ENCODE measurements around the gene ACOT12. TPM values are rescaled to one million over a fixed set of nuclear protein-coding genes. Genes with fewer than 3 reads are reported as not detected.

ACOT12 gene
- total RNA-seq, 4 donors from 2014 or later = 3.7 to 6.5 TPM; not detected in 2

DNA sequence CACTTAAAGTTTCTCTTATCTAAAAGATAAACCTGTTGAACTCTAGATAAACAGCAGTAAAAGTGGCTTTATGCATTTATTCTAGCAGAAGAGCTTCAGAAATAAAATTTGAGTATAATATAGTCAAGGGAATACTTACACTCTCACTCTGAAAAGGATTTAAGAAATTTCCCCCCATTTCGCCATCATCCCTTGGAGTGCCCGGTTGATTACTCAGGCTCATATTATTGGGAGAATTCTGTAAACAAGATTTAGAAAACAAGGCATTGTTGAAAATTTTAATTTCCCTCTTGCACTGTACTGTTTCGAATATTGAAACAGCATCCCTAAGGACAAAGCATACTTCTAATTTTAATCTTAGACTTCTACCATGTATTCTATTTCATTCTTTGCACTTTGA is 34.5 kb upstream of the ACOT12 start:
- no peak for DNase-seq
- H3K27ac ChIP-seq = no peak overlapping the region
- no peak overlapping the region for H3K4me3 ChIP-seq
- TF ChIP-seq, protein P1, sequence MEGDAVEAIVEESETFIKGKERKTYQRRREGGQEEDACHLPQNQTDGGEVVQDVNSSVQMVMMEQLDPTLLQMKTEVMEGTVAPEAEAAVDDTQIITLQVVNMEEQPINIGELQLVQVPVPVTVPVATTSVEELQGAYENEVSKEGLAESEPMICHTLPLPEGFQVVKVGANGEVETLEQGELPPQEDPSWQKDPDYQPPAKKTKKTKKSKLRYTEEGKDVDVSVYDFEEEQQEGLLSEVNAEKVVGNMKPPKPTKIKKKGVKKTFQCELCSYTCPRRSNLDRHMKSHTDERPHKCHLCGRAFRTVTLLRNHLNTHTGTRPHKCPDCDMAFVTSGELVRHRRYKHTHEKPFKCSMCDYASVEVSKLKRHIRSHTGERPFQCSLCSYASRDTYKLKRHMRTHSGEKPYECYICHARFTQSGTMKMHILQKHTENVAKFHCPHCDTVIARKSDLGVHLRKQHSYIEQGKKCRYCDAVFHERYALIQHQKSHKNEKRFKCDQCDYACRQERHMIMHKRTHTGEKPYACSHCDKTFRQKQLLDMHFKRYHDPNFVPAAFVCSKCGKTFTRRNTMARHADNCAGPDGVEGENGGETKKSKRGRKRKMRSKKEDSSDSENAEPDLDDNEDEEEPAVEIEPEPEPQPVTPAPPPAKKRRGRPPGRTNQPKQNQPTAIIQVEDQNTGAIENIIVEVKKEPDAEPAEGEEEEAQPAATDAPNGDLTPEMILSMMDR (IDR thresholded peaks at IDR 0.05) = no peak
- no peak for TF ChIP-seq POLR2A (IDR thresholded peaks at IDR 0.05)
- peaks cover 0 to 7% (median 0%) of the 10 kb centered on the region in 4 donors for H3K4me1 ChIP-seq
- H3K27me3 ChIP-seq = no peaks in the 10 kb centered on the region
- H3K9me3 ChIP-seq = no peaks in the 10 kb centered on the region
- no peaks in the 10 kb centered on the region for H3K36me3 ChIP-seq

DNA sequence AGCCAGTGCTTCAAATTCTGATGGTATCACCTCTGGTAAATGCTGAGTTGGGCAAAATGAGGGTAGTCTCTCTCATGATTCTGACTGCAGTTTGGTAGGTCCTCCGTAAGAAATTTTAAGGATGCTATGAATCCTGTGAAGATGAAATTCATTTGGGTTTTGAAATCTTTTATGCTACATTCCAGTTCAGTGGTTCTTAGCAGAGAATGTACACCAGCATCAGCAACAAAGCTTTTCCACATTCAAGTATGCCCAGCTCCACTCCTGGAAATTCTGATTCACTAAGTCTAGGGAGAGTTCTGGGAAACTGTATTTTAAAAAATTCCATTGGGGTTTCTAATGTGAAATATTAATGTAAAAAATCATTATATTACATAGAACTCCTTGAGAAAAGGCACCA is 33.6 kb upstream of the ACOT12 start:
- TF ChIP-seq, protein P1 (IDR thresholded peaks at IDR 0.05) = no peak
- no peak for TF ChIP-seq POLR2A (IDR thresholded peaks at IDR 0.05)
- H3K36me3 ChIP-seq = no peaks in the 10 kb centered on the region

DNA sequence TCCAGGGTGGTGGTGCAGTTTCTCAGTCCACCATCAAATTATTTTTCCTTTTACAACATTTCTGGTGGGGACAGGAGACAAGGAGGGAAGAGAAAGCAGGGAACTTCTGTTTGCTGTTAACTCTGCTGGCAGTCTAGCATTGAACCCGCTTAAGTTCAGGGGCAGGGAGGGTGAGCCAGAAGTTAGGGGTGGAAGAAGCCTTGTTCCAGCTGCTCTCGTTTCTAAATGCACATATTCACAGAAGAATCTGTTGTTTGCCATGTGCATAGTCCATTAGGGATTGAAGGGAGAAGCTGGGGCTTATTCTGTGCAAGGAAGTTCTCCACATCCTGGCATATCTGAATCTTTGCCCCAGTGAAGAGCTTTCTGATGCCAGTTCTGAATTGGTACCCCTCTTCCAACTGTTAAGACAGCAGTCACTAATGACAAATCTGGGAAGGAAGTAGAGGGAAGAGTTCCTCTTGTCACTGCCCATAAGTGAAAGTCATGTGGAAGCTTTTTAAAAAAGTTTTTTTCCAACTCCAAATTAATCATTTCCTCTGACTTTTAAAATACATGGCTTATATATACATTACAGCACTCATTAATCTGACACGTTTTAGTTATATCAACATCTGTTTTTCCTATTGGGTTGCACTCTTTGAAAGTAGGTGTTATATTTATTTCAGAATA is 32.6 kb upstream of the ACOT12 start:
- no peaks in the 10 kb centered on the region for H3K36me3 ChIP-seq
- no peak for TF ChIP-seq POLR2A (IDR thresholded peaks at IDR 0.05)
- TF ChIP-seq, protein P1 (IDR thresholded peaks at IDR 0.05) = no peak
- no peak overlapping the region for H3K4me3 ChIP-seq
- H3K27ac ChIP-seq = peak overlapping the region in 1 of 4 donors; percentile 15
- no peaks in the 10 kb centered on the region for H3K9me3 ChIP-seq
- H3K4me1 ChIP-seq = peaks cover 0 to 7% (median 0%) of the 10 kb centered on the region in 4 donors
- no peaks in the 10 kb centered on the region for H3K27me3 ChIP-seq
- no peak for DNase-seq

More for the DNA sequence above, 33.6 kb upstream of the ACOT12 start:
- H3K4me3 ChIP-seq = no peak overlapping the region
- H3K4me1 ChIP-seq = peaks cover 0 to 7% (median 0%) of the 10 kb centered on the region in 4 donors
- DNase-seq = no peak
- no peaks in the 10 kb centered on the region for H3K27me3 ChIP-seq
- no peak overlapping the region for H3K27ac ChIP-seq
- no peaks in the 10 kb centered on the region for H3K9me3 ChIP-seq

DNA sequence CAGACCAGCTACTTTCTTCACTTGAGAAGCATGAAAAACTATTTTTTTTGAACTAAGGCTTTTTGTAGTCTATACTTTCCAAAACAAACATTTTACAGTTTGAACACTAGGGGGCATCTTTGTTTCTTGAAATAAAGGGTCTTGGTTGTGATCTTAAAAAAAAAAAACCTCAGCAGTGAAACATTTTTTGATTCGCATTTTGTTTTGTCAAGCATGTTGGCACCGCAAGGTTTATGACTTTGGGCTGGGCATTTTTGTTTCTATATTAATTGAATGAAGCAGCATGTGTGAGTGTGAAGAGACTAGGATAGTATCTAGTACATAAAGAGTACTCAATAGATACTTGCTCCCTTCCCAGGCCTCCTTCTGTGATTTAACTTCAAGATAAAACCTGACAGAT is 31.6 kb upstream of the ACOT12 start:
- no peak for DNase-seq
- Histone ChIP-seq H3K4me1 (peaks cover 0 to 7% (median 0%) of the 10 kb centered on the region in 4 donors), H3K9me3 (no peaks in the 10 kb centered on the region), H3K27ac (peak overlapping the region in 1 of 4 donors; percentile 15), H3K36me3 (no peaks in the 10 kb centered on the region), H3K4me3 (no peak overlapping the region), H3K27me3 (no peaks in the 10 kb centered on the region)
- no peak for TF ChIP-seq POLR2A (IDR thresholded peaks at IDR 0.05)
- TF ChIP-seq, protein P1 (IDR thresholded peaks at IDR 0.05) = peak; percentile 27 to 81 (median 60)

DNA sequence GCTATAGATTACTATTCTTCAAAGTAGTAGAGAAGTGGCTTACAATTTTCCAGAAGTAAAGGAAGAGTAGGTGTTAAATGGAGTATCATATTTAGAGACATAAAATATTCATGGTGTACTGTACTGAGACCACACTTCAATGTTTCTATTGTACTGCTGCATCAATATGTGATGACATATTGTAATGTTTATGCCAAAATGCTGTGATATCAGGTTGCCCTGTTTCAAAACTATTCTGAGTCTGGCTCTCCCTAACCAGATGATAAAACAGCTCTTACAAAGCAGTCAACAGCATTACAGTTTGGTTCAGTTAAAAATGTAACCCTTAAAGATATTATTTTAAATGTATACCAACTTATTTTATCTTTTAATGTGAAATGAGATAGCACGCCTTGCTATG is 30.8 kb upstream of the ACOT12 start:
- DNase-seq = no peak
- Histone ChIP-seq H3K27me3 (no peaks in the 10 kb centered on the region), H3K4me3 (no peak overlapping the region), H3K4me1 (peaks cover 0 to 7% (median 0%) of the 10 kb centered on the region in 4 donors), H3K9me3 (no peaks in the 10 kb centered on the region), H3K36me3 (no peaks in the 10 kb centered on the region), H3K27ac (no peak overlapping the region)
- TF ChIP-seq, protein P1 (IDR thresholded peaks at IDR 0.05) = no peak
- no peak for TF ChIP-seq POLR2A (IDR thresholded peaks at IDR 0.05)

Data from Peyer's patch (tissue), 4 donors.